Calu3 (cell line): ENCODE results near the gene KLHL28. TPM values are rescaled to one million over a fixed set of nuclear protein-coding genes. Genes with fewer than 3 reads are reported as not detected.

Experiments
- BruUV-seq: library from RNA; stranded (reverse); fragments of 400-500 nt; replicated peaks from 2 replicates; lab custom pipeline; 2021; lab: Mats Ljungman, UMichigan
- CTCF ChIA-PET: fragments of 300-600 bp; sonication (Branson Sonifier 250); formaldehyde crosslinking; loops from one replicate; lab custom pipeline; 2022; ENCODE audit warnings: antibody characterized with exemption; lab: Charles Lee
- DNase-seq: peaks from one replicate; pipeline ENCODE4 v3.0.0; 2022
- H3K27ac Mint-ChIP-seq: one replicate; pipeline ENCODE4 v1.8.0; 2022; ENCODE audit warnings: mixed read lengths; ENCODE audit not compliant: unreplicated experiment
- H3K27me3 Mint-ChIP-seq: one replicate; pipeline ENCODE4 v1.8.0; 2022; ENCODE audit warnings: mixed read lengths; ENCODE audit not compliant: unreplicated experiment
- H3K36me3 Mint-ChIP-seq: one replicate; pipeline ENCODE4 v1.8.0; 2022; ENCODE audit warnings: mild to moderate bottlenecking, moderate library complexity, mixed read lengths; ENCODE audit not compliant: insufficient read depth, unreplicated experiment
- H3K4me1 Mint-ChIP-seq: one replicate; pipeline ENCODE4 v1.8.0; 2022; ENCODE audit warnings: mild to moderate bottlenecking, low read depth, mixed read lengths; ENCODE audit not compliant: unreplicated experiment
- H3K4me3 Mint-ChIP-seq: one replicate; pipeline ENCODE4 v1.8.0; 2022; ENCODE audit warnings: mild to moderate bottlenecking, low read depth, moderate library complexity, mixed read lengths; ENCODE audit not compliant: unreplicated experiment
- H3K9me3 Mint-ChIP-seq: one replicate; pipeline ENCODE4 v1.8.0; 2022; ENCODE audit warnings: low read depth, mixed read lengths; ENCODE audit not compliant: unreplicated experiment
- intact Hi-C: fragments of 100-400 bp; cut with micrococcal nuclease; formaldehyde crosslinking; loops from one replicate; pipeline ENCODE4 v1.10.0; 2022; ENCODE audit not compliant: unreplicated experiment
- total RNA-seq: library from RNA; stranded (reverse); gene quantifications from 2 replicates; pipeline ENCODE4 v1.2.3, GENCODE V29; 2022
- TF ChIP-seq, protein P1 (sequence below): fragments of 200-600 bp; IDR thresholded peaks from one replicate; pipeline ENCODE4 v1.8.0; 2022; ENCODE audit warnings: antibody characterized with exemption; ENCODE audit not compliant: unreplicated experiment

KLHL28 gene
- total RNA-seq, 1 experiment from 2014 or later = 10.1 TPM

GRCh38 chr14:44940211-44940610 is 21.5 kb downstream of the KLHL28 start:
- no peak overlapping the region for H3K27ac Mint-ChIP-seq
- no peak overlapping the region for H3K4me3 Mint-ChIP-seq
- H3K4me1 Mint-ChIP-seq = no peaks in the 10 kb centered on the region
- intact Hi-C loops = no loop called here
- CTCF ChIA-PET = no interaction called here
- H3K9me3 Mint-ChIP-seq = peaks cover 2% of the 10 kb centered on the region
- H3K36me3 Mint-ChIP-seq = peaks cover 10% of the 10 kb centered on the region
- H3K27me3 Mint-ChIP-seq = no peaks in the 10 kb centered on the region
- no peak for DNase-seq
- TF ChIP-seq, protein P1, sequence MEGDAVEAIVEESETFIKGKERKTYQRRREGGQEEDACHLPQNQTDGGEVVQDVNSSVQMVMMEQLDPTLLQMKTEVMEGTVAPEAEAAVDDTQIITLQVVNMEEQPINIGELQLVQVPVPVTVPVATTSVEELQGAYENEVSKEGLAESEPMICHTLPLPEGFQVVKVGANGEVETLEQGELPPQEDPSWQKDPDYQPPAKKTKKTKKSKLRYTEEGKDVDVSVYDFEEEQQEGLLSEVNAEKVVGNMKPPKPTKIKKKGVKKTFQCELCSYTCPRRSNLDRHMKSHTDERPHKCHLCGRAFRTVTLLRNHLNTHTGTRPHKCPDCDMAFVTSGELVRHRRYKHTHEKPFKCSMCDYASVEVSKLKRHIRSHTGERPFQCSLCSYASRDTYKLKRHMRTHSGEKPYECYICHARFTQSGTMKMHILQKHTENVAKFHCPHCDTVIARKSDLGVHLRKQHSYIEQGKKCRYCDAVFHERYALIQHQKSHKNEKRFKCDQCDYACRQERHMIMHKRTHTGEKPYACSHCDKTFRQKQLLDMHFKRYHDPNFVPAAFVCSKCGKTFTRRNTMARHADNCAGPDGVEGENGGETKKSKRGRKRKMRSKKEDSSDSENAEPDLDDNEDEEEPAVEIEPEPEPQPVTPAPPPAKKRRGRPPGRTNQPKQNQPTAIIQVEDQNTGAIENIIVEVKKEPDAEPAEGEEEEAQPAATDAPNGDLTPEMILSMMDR = no peak
- BruUV-seq = no TSS peak

GRCh38 chr14:44937547-44937946 is 24.2 kb downstream of the KLHL28 start:
- Mint-ChIP-seq H3K9me3 (peaks cover 2% of the 10 kb centered on the region), H3K27ac (no peak overlapping the region), H3K27me3 (no peaks in the 10 kb centered on the region), H3K4me3 (no peak overlapping the region), H3K36me3 (peaks cover 4% of the 10 kb centered on the region), H3K4me1 (no peaks in the 10 kb centered on the region)
- BruUV-seq = no TSS peak
- TF ChIP-seq, protein P1 = no peak
- intact Hi-C loops = no loop called here
- no peak for DNase-seq
- CTCF ChIA-PET = no interaction called here

- TF ChIP-seq, protein P1 = no peak
- intact Hi-C loops = no loop called here
- peaks cover 2% of the 10 kb centered on the region for H3K9me3 Mint-ChIP-seq
- H3K4me1 Mint-ChIP-seq = no peaks in the 10 kb centered on the region
- no TSS peak for BruUV-seq
- CTCF ChIA-PET = no interaction called here
- H3K27ac Mint-ChIP-seq = no peak overlapping the region
- no peaks in the 10 kb centered on the region for H3K36me3 Mint-ChIP-seq
- DNase-seq = no peak
- no peaks in the 10 kb centered on the region for H3K27me3 Mint-ChIP-seq
- no peak overlapping the region for H3K4me3 Mint-ChIP-seq
Observed at GRCh38 chr14:44935155-44935554, 26.6 kb downstream of the KLHL28 start.

- no peaks in the 10 kb centered on the region for H3K36me3 Mint-ChIP-seq
- intact Hi-C loops = no loop called here
- BruUV-seq = no TSS peak
- no peaks in the 10 kb centered on the region for H3K27me3 Mint-ChIP-seq
- DNase-seq = no peak
- TF ChIP-seq, protein P1 = no peak
- CTCF ChIA-PET = no interaction called here
- H3K4me1 Mint-ChIP-seq = no peaks in the 10 kb centered on the region
- H3K27ac Mint-ChIP-seq = no peak overlapping the region
- H3K4me3 Mint-ChIP-seq = no peak overlapping the region
- H3K9me3 Mint-ChIP-seq = no peaks in the 10 kb centered on the region
Observed at GRCh38 chr14:44928793-44929192, 33.0 kb downstream of the KLHL28 start.
